Inflammatory macrophage (primary cell): Measurements from ENCODE around the gene DNAJC7.

ENCODE experiments used
- DNase-seq, 2 donors: peaks; one replicate each; pipeline ENCODE4 v3.0.0-alpha.2; 2020 to 2022

The DNAJC7 gene

GRCh38 chr17:41974031-41974430 is 43.2 kb downstream of the DNAJC7 start:
- no peak for DNase-seq

DNA sequence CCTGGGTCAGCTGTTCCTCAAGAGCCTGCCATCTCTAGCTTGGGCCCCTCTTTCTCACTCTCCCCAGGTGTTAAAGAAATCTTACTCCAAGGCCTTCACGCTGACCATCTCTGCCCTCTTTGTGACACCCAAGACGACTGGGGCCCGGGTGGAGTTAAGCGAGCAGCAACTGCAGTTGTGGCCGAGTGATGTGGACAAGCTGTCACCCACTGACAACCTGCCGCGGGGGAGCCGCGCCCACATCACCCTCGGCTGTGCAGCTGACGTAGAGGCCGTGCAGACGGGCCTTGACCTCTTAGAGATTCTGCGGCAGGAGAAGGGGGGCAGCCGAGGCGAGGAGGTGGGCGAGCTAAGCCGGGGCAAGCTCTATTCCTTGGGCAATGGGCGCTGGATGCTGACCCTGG is 43.8 kb downstream of the DNAJC7 start:
- DNase-seq: no peak

- no peak for DNase-seq
Measured at GRCh38 chr17:41972571-41973407, 44.5 kb downstream of the DNAJC7 start.

GRCh38 chr17:41971721-41972523 is 45.3 kb downstream of the DNAJC7 start:
- DNase-seq: no peak

- DNase-seq: peak in 1 of 2 donors; percentile 13
Measured at GRCh38 chr17:41970901-41971331, 46.3 kb downstream of the DNAJC7 start.

GRCh38 chr17:41968676-41969075 is 48.6 kb downstream of the DNAJC7 start:
- DNase-seq: no peak

DNA sequence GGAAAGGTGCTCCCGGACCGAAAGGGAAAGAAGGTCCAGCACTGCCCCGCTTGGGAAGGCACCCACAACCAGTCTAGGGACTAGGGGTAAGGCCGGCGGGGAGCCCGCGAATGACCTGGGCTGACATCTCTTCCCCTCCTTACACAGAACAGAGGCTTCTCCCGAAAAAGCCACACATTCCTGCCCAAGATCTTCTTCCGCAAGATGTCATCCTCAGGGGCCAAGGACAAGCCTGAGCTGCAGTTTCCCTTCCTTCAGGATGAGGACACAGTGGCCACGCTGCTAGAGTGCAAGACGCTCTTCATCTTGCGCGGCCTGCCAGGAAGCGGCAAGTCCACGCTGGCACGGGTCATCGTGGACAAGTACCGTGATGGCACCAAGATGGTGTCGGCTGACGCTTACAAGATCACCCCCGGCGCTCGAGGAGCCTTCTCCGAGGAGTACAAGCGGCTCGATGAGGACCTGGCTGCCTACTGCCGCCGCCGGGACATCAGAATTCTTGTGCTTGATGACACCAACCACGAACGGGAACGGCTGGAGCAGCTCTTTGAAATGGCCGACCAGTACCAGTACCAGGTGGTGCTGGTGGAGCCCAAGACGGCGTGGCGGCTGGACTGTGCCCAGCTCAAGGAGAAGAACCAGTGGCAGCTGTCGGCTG is 49.2 kb downstream of the DNAJC7 start:
- DNase-seq: no peak

- DNase-seq: no peak
Measured at GRCh38 chr17:41967141-41967920, 49.9 kb downstream of the DNAJC7 start.

DNA sequence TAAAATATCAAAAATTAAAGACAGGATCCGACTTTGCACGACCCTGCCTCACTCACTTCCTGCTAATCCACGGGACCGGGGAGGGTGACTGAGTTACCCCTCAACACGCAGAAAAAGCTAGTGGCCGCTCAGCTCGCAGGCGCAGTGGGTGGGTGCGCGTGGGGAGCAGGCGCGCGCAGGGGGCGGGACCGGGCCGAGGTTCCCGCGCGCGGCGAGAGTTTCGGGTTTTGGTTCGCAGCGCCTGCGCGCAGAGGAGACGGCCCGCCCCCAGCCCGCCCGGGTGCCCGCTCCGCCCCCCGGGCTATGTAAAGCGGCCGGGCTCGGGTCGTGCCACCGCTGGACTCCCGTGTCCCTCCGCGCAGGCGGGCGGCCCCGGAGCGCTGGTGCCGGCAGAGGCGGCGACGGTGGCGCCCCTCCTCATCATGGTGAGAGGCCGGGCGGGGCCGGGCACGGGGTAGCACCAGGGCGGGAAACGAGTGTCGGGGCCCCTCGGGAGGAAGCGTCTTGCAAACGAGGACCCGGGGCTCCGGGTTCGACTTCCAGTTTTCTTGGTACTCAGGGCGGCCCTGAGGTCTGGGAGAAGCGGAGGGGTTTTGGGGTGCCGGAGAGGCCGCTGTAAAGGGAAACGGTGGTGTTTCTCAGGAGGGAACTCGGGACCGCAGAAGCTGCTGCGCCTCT is 50.6 kb downstream of the DNAJC7 start, which contains the start of gene CNP:
Gene CNP, plus strand, starts transcription at position 333 of the 678 bp plus-strand sequence. Its CDS starts 90 bp downstream, at position 423.
- DNase-seq: peak; percentile 94 to 95

- DNase-seq: peak in 1 of 2 donors; percentile 24
Measured at GRCh38 chr17:41965694-41966462, 51.4 kb downstream of the DNAJC7 start.

- peak; percentile 55 to 68 for DNase-seq
Measured at GRCh38 chr17:41962768-41963434, 54.3 kb downstream of the DNAJC7 start.

DNA sequence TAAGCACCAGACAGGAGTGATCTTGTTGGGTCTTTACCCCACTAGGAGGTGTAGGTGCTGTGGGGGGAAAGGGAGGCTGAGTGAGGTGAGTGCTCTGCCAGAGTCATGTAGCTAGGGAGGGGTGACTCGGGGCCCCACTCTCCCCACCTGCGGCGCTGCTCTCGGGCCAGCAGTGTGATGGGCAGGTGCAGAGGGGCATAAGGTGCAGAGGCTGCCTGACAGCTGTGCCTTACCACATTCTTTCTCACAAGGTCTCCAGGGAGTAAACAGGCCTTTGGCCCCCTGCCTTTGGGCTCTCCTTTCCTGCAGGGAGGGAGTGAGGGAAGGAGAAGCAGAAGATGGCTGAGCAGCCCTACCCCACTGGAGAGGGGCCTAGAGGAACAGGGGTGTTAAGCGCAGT is 55.1 kb downstream of the DNAJC7 start:
- DNase-seq: no peak

- peak in 1 of 2 donors; percentile 20 for DNase-seq
Measured at GRCh38 chr17:41959336-41960095, 57.7 kb downstream of the DNAJC7 start.

DNA sequence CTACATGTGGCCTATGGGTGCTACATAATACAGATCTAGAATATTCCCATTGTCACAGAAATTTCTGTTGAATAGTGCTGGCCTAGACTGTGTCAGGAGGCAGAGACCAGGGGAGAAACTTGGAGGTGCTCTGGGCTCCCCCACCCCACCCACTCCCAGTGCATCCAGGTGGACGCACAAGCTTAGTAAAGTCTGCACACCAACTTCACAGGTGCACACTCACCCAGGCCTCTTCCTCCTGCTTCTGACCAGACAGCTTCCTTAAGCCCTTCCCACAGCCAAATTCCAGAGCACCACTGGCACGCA is 58.3 kb downstream of the DNAJC7 start:
- no peak for DNase-seq

GRCh38 chr17:41957869-41958439 is 59.3 kb downstream of the DNAJC7 start:
- DNase-seq: no peak

DNA sequence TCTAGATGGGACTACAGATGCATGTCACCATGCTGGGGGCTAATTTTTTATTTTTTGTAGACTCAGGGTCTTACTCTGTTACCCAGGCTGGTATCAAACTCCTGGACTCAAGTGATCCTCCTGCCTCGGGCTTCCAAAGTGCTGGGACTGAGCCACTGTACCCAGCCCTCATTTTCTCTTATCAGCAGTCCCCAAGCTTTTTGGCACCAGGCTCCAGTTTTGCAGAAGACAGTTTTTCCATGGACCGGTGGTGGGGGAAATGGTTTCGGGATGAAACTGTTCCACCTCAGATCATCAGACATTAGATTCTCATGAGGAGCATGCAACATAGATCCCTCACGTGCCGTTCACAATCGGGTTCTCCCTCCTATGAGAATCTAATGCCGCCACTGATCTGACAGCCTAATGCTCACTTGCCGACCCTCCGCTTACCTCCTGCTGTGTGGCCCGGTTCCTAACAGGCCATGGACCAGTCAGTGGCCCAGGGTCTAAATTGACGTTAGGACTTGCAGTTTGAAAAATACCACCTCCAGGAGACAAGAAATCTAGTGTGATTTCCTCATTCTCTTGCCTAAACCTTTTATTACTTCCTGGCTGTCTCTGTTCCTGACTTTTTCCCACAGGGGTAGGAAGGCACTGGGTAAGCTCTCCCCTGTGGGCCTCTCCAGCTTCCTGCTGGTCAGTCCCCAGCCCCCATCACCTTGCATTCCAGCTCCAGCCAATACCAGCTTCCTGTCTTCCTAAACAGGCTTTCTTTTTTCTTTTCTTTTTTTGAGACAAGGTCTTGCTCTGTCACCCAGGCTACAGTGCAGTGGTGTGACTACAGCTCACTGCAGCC is 60.0 kb downstream of the DNAJC7 start:
- DNase-seq: no peak

GRCh38 chr17:41956522-41956921 is 60.7 kb downstream of the DNAJC7 start:
- no peak for DNase-seq

GRCh38 chr17:41948762-41949460 is 68.3 kb downstream of the DNAJC7 start:
- DNase-seq: no peak
